Neural crest cell (in vitro differentiated cells): Measurements from ENCODE around the gene OBSCN. TPM values are rescaled to one million over a fixed set of nuclear protein-coding genes. Genes with fewer than 3 reads are reported as not detected.

Experiments
- DNase-seq: peaks from one replicate; pipeline ENCODE4 v3.0.0; 2021; ENCODE audit warnings: low read depth, mixed read lengths, low spot score
- H3K27ac Mint-ChIP-seq: one replicate; pipeline ENCODE4 v1.8.0; 2021; ENCODE audit warnings: mild to moderate bottlenecking, mixed read lengths; ENCODE audit not compliant: unreplicated experiment
- H3K27me3 Mint-ChIP-seq: 2 replicates; pipeline ENCODE4 v1.8.0; 2021; ENCODE audit warnings: low read depth, mild to moderate bottlenecking, mixed read lengths
- H3K36me3 Mint-ChIP-seq: 2 replicates; pipeline ENCODE4 v1.8.0; 2021; ENCODE audit warnings: low read depth, mild to moderate bottlenecking, mixed read lengths
- H3K4me1 Mint-ChIP-seq: 2 replicates; pipeline ENCODE4 v1.8.0; 2021; ENCODE audit warnings: mixed read lengths
- H3K4me3 Mint-ChIP-seq: one replicate; pipeline ENCODE4 v1.8.0; 2021; ENCODE audit warnings: mild to moderate bottlenecking, mixed read lengths
- H3K9me3 Mint-ChIP-seq: 2 replicates; pipeline ENCODE4 v1.8.0; 2021; ENCODE audit warnings: mixed read lengths
- CTCF ChIP-seq: fragments of 200-600 bp; sonication (generic); conservative IDR thresholded peaks from 2 replicates; pipeline ENCODE4 v1.5.0; 2021; ENCODE audit warnings: antibody characterized with exemption, mild to moderate bottlenecking
- total RNA-seq: library from RNA; stranded (reverse); gene quantifications from 2 replicates; pipeline ENCODE4 v1.2.1, GENCODE V29; 2021

The OBSCN gene
- total RNA-seq, 1 donor from 2014 or later = 40.1 TPM

- H3K4me1 Mint-ChIP-seq = peaks cover 11% of the 10 kb centered on the region
- H3K9me3 Mint-ChIP-seq = no peaks in the 10 kb centered on the region
- peaks cover 25% of the 10 kb centered on the region for H3K27me3 Mint-ChIP-seq
Measured at GRCh38 chr1:228415853-228416216, 208.0 kb downstream of the OBSCN start.

GRCh38 chr1:228416217-228416933 lies 208.5 kb downstream of the OBSCN start, which contains the start of gene TRIM17:
TRIM17 (minus strand) TSS chr1:228416861; CDS start chr1:228415072, 1,789 bp downstream.
- Mint-ChIP-seq H3K27me3 (peaks cover 25% of the 10 kb centered on the region), H3K9me3 (no peaks in the 10 kb centered on the region), H3K27ac (peak within 1 kb of the TSS; percentile 19), H3K36me3 (peaks cover 3% of the 10 kb centered on the region), H3K4me1 (peaks cover 11% of the 10 kb centered on the region), H3K4me3 (peak within 1 kb of the TSS; percentile 83)
- peak; percentile 66 for TF ChIP-seq CTCF
- peak; percentile 59 for DNase-seq

More at GRCh38 chr1:228415853-228416216, 208.0 kb downstream of the OBSCN start:
- H3K36me3 Mint-ChIP-seq = peaks cover 3% of the 10 kb centered on the region
- DNase-seq = no peak
- peak overlapping the region; percentile 83 for H3K4me3 Mint-ChIP-seq
- no peak for TF ChIP-seq CTCF
- H3K27ac Mint-ChIP-seq = no peak overlapping the region

GRCh38 chr1:228417061-228417460 lies 209.2 kb downstream of the OBSCN start:
- H3K36me3 Mint-ChIP-seq = peaks cover 3% of the 10 kb centered on the region
- DNase-seq = no peak
- H3K27me3 Mint-ChIP-seq = peaks cover 25% of the 10 kb centered on the region
- peak overlapping the region; percentile 19 for H3K27ac Mint-ChIP-seq
- TF ChIP-seq CTCF = no peak
- H3K4me3 Mint-ChIP-seq = no peak overlapping the region
- H3K9me3 Mint-ChIP-seq = no peaks in the 10 kb centered on the region
- peaks cover 11% of the 10 kb centered on the region for H3K4me1 Mint-ChIP-seq

GRCh38 chr1:228417483-228418203 lies 209.8 kb downstream of the OBSCN start:
- H3K4me1 Mint-ChIP-seq = peaks cover 11% of the 10 kb centered on the region
- no peaks in the 10 kb centered on the region for H3K9me3 Mint-ChIP-seq
- H3K4me3 Mint-ChIP-seq = peak overlapping the region; percentile 29
- TF ChIP-seq CTCF = no peak
- no peak for DNase-seq
- peaks cover 3% of the 10 kb centered on the region for H3K36me3 Mint-ChIP-seq
- no peak overlapping the region for H3K27ac Mint-ChIP-seq
- peaks cover 25% of the 10 kb centered on the region for H3K27me3 Mint-ChIP-seq

GRCh38 chr1:228420968-228421826 lies 213.4 kb downstream of the OBSCN start:
- DNase-seq = no peak
- TF ChIP-seq CTCF = no peak
- no peaks in the 10 kb centered on the region for H3K36me3 Mint-ChIP-seq
- H3K4me1 Mint-ChIP-seq = no peaks in the 10 kb centered on the region
- H3K27ac Mint-ChIP-seq = no peak overlapping the region
- no peaks in the 10 kb centered on the region for H3K9me3 Mint-ChIP-seq
- peaks cover 14% of the 10 kb centered on the region for H3K27me3 Mint-ChIP-seq
- H3K4me3 Mint-ChIP-seq = no peak overlapping the region
